ENCODE data around the gene FOXP1. TPM values are rescaled to one million over a fixed set of nuclear protein-coding genes. Genes with fewer than 3 reads are reported as not detected.

Gene FOXP1
- total and polyA plus RNA-seq, 8 donors, result 12.3 to 215 (median 117) TPM

DNA sequence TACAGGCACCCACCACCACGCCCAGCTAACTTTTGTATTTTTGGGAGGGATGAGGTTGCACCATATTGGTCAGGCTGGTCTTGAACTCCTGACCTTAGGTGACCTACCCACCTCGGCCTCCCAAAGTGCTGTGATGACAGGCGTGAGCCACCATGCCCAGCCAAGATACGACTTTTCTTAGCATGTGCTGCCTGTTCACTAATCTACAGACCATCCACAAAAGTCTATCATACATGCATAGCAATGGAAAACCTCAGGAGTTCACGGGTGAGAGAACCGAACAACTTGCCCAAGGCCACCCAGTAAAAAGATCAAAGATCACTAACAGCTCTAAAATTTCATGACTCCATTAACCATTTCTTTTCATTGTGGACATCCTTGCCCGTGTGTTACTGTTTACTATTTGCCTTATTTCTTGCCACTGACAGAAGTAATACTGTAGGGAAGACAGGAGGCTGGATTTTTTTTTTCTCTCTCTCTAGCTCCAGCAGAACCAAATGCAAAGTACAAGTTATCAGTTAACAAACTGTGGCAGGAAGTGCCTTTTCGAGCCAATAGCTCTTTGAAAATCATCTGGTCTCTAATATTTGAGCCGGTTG, 92.3 kb downstream of the FOXP1 start:
- TF ChIP-seq EP300 (IDR thresholded peaks at IDR 0.05) (no peak), POLR2AphosphoS5 (IDR thresholded peaks at IDR 0.05) (no peak), POLR2A (IDR thresholded peaks at IDR 0.05) (no peak), CTCF (IDR thresholded peaks at IDR 0.05) (no peak)
- H3K4me1 ChIP-seq, result peaks cover 0 to 19% (median 2%) of the 10 kb centered on the region in 4 donors
- no peak for DNase-seq
- WGBS, 5 donors, result 88 to 95% (median 90%) methylated on average over 9 of the region's 9 CpGs
- H3K4me3 ChIP-seq, result no peak overlapping the region
- peaks cover 0 to 39% (median 32%) of the 10 kb centered on the region in 4 donors for H3K36me3 ChIP-seq
- peaks cover 0 to 6% (median 1%) of the 10 kb centered on the region in 4 donors for H3K9me3 ChIP-seq
- intact Hi-C loops (cut with DNase I; ENCODE audit: low total_unique reads), result no loop called here
- no peak overlapping the region for H3K27ac ChIP-seq
- no peaks in the 10 kb centered on the region for H3K27me3 ChIP-seq

GRCh38 chr3:71490692-71491091, 92.8 kb downstream of the FOXP1 start:
- H3K4me1 ChIP-seq, result peaks cover 0 to 17% (median 0%) of the 10 kb centered on the region in 4 donors
- intact Hi-C loops (cut with DNase I; ENCODE audit: low total_unique reads), result no loop called here
- no peak for TF ChIP-seq CTCF (IDR thresholded peaks at IDR 0.05)
- TF ChIP-seq POLR2AphosphoS5 (IDR thresholded peaks at IDR 0.05), result no peak
- no peak for TF ChIP-seq EP300 (IDR thresholded peaks at IDR 0.05)
- no peak for TF ChIP-seq POLR2A (IDR thresholded peaks at IDR 0.05)
- WGBS, 5 donors, result 96 to 100% (median 97%) methylated on average over 3 of the region's 3 CpGs
- H3K27ac ChIP-seq, result no peak overlapping the region
- H3K27me3 ChIP-seq, result no peaks in the 10 kb centered on the region
- H3K36me3 ChIP-seq, result peaks cover 0 to 39% (median 32%) of the 10 kb centered on the region in 4 donors
- no peak for DNase-seq
- H3K4me3 ChIP-seq, result no peak overlapping the region
- H3K9me3 ChIP-seq, result peaks cover 0 to 6% (median 1%) of the 10 kb centered on the region in 4 donors

- TF ChIP-seq POLR2A (IDR thresholded peaks at IDR 0.05) (no peak), EP300 (IDR thresholded peaks at IDR 0.05) (no peak), CTCF (IDR thresholded peaks at IDR 0.05) (no peak), POLR2AphosphoS5 (IDR thresholded peaks at IDR 0.05) (no peak)
- WGBS, 5 donors, result 83 to 94% (median 91%) methylated on average over 9 of the region's 9 CpGs
- Histone ChIP-seq H3K4me1 (peaks cover 0 to 18% (median 0%) of the 10 kb centered on the region in 4 donors), H3K36me3 (peaks cover 0 to 39% (median 32%) of the 10 kb centered on the region in 4 donors), H3K27ac (no peak overlapping the region), H3K27me3 (no peaks in the 10 kb centered on the region), H3K9me3 (peaks cover 0 to 6% (median 1%) of the 10 kb centered on the region in 4 donors), H3K4me3 (no peak overlapping the region)
- no peak for DNase-seq
- intact Hi-C loops (cut with DNase I; ENCODE audit: low total_unique reads), result no loop called here
Measured at GRCh38 chr3:71489315-71489761, 94.2 kb downstream of the FOXP1 start.

DNA sequence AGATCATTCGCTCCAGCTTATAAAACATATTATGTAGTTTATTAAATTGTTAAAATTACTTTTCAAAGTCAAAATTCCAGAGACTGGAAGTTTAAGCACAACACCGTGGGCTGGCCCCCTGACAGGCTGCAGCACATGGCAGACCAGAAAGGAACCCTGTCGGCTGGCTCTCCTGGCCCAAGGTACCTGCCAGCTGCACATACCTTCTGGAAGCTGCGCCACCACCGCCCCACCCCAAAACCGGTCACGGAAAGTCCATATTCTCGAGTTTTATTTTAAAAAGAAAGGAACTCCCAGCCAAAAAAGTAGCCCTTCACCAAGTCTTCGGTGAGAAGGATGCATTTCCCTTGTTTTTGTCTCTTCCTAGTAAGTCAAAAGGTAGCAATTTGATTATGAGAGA, 94.6 kb downstream of the FOXP1 start:
- Histone ChIP-seq H3K27ac (no peak overlapping the region), H3K9me3 (peaks cover 0 to 6% (median 1%) of the 10 kb centered on the region in 4 donors), H3K36me3 (peaks cover 0 to 39% (median 32%) of the 10 kb centered on the region in 4 donors), H3K4me1 (peaks cover 0 to 18% (median 0%) of the 10 kb centered on the region in 4 donors), H3K27me3 (no peaks in the 10 kb centered on the region), H3K4me3 (no peak overlapping the region)
- no peak for DNase-seq
- no peak for TF ChIP-seq EP300 (IDR thresholded peaks at IDR 0.05)
- no peak for TF ChIP-seq CTCF (IDR thresholded peaks at IDR 0.05)
- no peak for TF ChIP-seq POLR2A (IDR thresholded peaks at IDR 0.05)
- no peak for TF ChIP-seq POLR2AphosphoS5 (IDR thresholded peaks at IDR 0.05)
- WGBS, 5 donors, result 87 to 95% (median 92%) methylated on average over 9 of the region's 9 CpGs
- intact Hi-C loops (cut with DNase I; ENCODE audit: low total_unique reads), result no loop called here
